ENCODE results near the gene TRERF1. TPM values are rescaled to one million over a fixed set of nuclear protein-coding genes. Genes with fewer than 3 reads are reported as not detected.

Gene TRERF1
- total RNA-seq, 4 donors from 2014 or later, result 14.7 to 22.0 (median 19.0) TPM

DNA sequence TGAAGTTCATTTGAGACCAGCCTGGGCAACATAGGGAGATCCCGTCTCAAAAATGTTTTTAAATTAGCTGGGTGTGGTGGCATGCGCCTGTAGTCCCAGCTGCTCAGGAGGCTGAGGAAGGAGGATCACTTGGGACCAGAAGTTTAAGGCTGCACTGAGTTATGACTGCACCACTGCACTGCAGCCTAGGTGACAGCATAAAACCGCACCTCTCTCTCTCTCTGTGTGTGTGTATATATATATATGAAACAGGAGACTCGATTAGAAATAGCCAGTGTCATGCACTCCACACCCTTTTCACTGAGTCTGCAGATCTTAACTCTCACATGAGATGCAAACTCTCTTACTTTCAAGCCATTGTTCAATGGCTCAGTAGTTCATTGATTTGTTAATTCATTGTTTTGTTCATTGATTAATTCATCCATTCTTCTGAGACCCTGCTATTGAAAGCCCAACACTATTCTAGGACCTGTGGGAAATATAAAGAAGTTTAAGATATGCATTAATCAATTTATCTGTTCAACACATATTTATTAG lies 181.7 kb downstream of the TRERF1 start:
- H3K27ac ChIP-seq, result no peak overlapping the region
- H3K4me1 ChIP-seq, result no peaks in the 10 kb centered on the region
- DNase-seq (ENCODE audit: low spot score in 2 of 2), result no peak
- no peaks in the 10 kb centered on the region for H3K9me3 ChIP-seq
- no peak for TF ChIP-seq POLR2AphosphoS5 (IDR thresholded peaks at IDR 0.05)
- TF ChIP-seq EP300 (IDR thresholded peaks at IDR 0.05), result no peak
- TF ChIP-seq POLR2A (IDR thresholded peaks at IDR 0.05), result no peak
- TF ChIP-seq, protein P1, sequence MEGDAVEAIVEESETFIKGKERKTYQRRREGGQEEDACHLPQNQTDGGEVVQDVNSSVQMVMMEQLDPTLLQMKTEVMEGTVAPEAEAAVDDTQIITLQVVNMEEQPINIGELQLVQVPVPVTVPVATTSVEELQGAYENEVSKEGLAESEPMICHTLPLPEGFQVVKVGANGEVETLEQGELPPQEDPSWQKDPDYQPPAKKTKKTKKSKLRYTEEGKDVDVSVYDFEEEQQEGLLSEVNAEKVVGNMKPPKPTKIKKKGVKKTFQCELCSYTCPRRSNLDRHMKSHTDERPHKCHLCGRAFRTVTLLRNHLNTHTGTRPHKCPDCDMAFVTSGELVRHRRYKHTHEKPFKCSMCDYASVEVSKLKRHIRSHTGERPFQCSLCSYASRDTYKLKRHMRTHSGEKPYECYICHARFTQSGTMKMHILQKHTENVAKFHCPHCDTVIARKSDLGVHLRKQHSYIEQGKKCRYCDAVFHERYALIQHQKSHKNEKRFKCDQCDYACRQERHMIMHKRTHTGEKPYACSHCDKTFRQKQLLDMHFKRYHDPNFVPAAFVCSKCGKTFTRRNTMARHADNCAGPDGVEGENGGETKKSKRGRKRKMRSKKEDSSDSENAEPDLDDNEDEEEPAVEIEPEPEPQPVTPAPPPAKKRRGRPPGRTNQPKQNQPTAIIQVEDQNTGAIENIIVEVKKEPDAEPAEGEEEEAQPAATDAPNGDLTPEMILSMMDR (IDR thresholded peaks at IDR 0.05), result no peak
- H3K4me3 ChIP-seq, result no peak overlapping the region
- H3K27me3 ChIP-seq, result no peaks in the 10 kb centered on the region
- WGBS, result 85% methylated on average over 4 of the region's 4 CpGs
- H3K36me3 ChIP-seq, result peaks cover 21% of the 10 kb centered on the region

DNA sequence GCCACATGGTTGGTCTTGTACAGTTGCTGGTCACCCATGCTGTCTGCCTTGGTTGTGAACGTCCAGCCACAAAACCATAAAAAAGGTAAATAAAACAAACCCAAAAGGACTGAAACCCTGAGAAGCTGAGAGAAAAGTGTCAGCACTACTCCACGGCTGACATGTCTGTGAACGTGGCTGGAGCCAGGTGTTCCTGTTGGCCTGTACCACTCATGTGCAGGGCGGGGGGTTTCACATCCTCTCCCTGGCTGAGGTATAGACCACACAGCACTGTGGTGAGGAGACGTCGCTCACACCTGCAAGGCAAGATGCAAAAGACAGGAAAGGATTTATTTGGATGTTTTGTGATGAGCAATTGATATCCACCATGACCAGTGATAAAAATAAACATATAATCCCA lies 182.2 kb downstream of the TRERF1 start:
- 82% methylated on average over 6 of the region's 6 CpGs for WGBS
- TF ChIP-seq POLR2AphosphoS5 (IDR thresholded peaks at IDR 0.05), result no peak
- Histone ChIP-seq H3K9me3 (no peaks in the 10 kb centered on the region), H3K4me1 (peaks cover 4% of the 10 kb centered on the region), H3K27ac (no peak overlapping the region), H3K27me3 (no peaks in the 10 kb centered on the region), H3K4me3 (no peak overlapping the region), H3K36me3 (peaks cover 21% of the 10 kb centered on the region)
- DNase-seq (ENCODE audit: low spot score in 2 of 2), result no peak

DNA sequence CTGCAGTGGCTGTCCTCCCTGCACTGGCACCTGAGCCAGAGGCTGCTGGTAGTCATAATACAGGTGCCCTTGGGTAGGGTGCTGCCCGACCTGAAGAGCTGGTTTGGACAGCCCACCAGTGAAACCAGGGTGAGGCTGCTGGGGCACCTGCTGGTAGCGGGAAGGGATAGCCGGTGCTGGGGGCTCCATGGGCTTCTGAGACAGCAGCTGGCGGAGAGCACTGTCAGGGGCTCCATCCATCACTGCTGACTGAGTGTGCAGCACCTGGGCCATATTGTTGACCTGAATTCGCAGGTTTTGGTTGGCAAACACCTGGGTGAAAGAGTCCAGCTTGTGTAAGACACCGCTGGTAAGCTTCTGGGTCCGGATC lies 182.9 kb downstream of the TRERF1 start:
- no peaks in the 10 kb centered on the region for H3K27me3 ChIP-seq
- no peaks in the 10 kb centered on the region for H3K9me3 ChIP-seq
- 90% methylated on average over 4 of the region's 7 CpGs for WGBS
- no peak overlapping the region for H3K4me3 ChIP-seq
- TF ChIP-seq, protein P1 (IDR thresholded peaks at IDR 0.05), result no peak
- TF ChIP-seq EP300 (IDR thresholded peaks at IDR 0.05), result no peak
- no peak for TF ChIP-seq POLR2AphosphoS5 (IDR thresholded peaks at IDR 0.05)
- TF ChIP-seq POLR2A (IDR thresholded peaks at IDR 0.05), result no peak
- peaks cover 21% of the 10 kb centered on the region for H3K36me3 ChIP-seq
- DNase-seq (ENCODE audit: low spot score in 2 of 2), result no peak
- H3K4me1 ChIP-seq, result peaks cover 7% of the 10 kb centered on the region
- no peak overlapping the region for H3K27ac ChIP-seq

DNA sequence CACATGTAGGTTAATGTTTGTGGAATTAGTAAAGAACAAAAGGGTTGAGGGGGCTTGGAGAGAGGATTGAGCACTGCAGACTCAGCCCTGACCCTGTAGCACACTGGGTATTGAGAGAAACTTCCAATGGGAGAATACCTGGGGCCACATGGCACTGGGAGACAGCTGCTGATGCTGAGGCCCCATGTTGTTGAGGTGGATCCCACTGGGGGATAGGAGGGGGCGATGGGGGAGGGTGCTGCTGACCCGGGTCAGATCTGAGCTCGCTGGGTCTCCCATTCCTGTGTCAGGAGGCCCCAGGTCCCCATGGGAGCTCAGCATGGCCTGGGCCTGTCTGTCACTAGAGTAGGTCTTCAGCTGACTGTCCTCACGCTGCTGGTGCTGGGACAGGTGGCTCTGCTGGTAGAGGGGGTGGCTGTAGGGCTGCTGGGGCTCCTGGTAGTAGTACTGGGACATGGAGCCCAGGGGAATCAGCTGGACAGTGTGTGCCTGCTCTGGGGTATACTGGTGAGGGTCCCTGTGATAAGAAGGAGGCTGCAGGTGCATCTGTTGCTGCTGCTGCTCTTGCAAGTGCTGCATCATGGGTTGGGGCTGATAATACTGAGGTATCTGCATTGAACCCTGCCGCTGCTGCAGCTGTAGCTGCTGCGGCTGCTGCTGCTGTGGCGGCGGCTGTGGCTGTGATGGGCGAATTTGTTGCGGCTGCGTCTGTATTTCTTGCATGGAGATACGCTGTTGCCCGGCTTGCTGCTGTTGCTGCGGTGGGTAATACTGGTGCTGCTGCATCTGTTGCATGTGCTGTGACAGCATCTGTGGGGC lies 183.5 kb downstream of the TRERF1 start:
- Histone ChIP-seq H3K4me3 (no peak overlapping the region), H3K4me1 (peaks cover 11% of the 10 kb centered on the region), H3K36me3 (peaks cover 21% of the 10 kb centered on the region), H3K27me3 (no peaks in the 10 kb centered on the region), H3K27ac (no peak overlapping the region), H3K9me3 (no peaks in the 10 kb centered on the region)
- WGBS, result 94% methylated on average over 10 of the region's 14 CpGs
- DNase-seq (ENCODE audit: low spot score in 2 of 2), result no peak
- TF ChIP-seq EP300 (IDR thresholded peaks at IDR 0.05) (no peak), POLR2AphosphoS5 (IDR thresholded peaks at IDR 0.05) (no peak), POLR2A (IDR thresholded peaks at IDR 0.05) (no peak)
- TF ChIP-seq, protein P1 (IDR thresholded peaks at IDR 0.05), result no peak

DNA sequence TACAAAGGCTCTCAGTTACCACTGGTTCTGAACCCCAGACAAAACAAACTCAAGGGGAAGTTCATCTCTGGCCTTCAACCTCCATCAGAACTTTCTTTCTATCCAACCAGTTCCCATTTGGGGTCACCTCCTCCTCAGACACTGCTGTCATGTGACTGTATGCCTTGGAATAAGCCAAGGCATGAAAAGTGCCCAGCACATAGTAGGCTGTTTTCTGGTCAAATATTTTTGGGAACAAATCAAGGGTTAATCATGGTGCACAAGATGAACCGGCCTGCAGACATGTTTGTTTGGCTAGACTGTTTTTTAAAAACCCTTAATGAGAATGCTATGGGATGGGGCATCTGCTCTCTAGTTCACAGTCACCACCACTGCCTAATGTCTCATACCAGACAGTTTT lies 185.2 kb downstream of the TRERF1 start:
- Histone ChIP-seq H3K9me3 (no peaks in the 10 kb centered on the region), H3K27me3 (no peaks in the 10 kb centered on the region), H3K36me3 (peaks cover 21% of the 10 kb centered on the region), H3K4me1 (peaks cover 13% of the 10 kb centered on the region), H3K4me3 (no peak overlapping the region), H3K27ac (no peak overlapping the region)
- DNase-seq (ENCODE audit: low spot score in 2 of 2), result no peak
- 57% methylated on average over 1 of the region's 1 CpG for WGBS
- TF ChIP-seq EP300 (IDR thresholded peaks at IDR 0.05) (no peak), POLR2A (IDR thresholded peaks at IDR 0.05) (no peak), POLR2AphosphoS5 (IDR thresholded peaks at IDR 0.05) (no peak)
- TF ChIP-seq, protein P1 (IDR thresholded peaks at IDR 0.05), result no peak

Data from suprapubic skin (tissue), 4 donors.